ENCODE measurements around the gene CABLES1.
"Not testable (repeated sequence)": the region's sequence is repeated elsewhere in the genome, so short reads cannot be mapped to it uniquely, and the experiment has no call there.

CABLES1 gene

GRCh38 chr18:23263551-23264235, 128.4 kb downstream of the CABLES1 start:
- TF ChIP-seq, protein P1, sequence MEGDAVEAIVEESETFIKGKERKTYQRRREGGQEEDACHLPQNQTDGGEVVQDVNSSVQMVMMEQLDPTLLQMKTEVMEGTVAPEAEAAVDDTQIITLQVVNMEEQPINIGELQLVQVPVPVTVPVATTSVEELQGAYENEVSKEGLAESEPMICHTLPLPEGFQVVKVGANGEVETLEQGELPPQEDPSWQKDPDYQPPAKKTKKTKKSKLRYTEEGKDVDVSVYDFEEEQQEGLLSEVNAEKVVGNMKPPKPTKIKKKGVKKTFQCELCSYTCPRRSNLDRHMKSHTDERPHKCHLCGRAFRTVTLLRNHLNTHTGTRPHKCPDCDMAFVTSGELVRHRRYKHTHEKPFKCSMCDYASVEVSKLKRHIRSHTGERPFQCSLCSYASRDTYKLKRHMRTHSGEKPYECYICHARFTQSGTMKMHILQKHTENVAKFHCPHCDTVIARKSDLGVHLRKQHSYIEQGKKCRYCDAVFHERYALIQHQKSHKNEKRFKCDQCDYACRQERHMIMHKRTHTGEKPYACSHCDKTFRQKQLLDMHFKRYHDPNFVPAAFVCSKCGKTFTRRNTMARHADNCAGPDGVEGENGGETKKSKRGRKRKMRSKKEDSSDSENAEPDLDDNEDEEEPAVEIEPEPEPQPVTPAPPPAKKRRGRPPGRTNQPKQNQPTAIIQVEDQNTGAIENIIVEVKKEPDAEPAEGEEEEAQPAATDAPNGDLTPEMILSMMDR (IDR thresholded peaks at IDR 0.05; ENCODE audit: low read depth, low read length): no peak
- no peak overlapping the region for H3K4me3 ChIP-seq (ENCODE audit: low read depth, low read length)

DNA sequence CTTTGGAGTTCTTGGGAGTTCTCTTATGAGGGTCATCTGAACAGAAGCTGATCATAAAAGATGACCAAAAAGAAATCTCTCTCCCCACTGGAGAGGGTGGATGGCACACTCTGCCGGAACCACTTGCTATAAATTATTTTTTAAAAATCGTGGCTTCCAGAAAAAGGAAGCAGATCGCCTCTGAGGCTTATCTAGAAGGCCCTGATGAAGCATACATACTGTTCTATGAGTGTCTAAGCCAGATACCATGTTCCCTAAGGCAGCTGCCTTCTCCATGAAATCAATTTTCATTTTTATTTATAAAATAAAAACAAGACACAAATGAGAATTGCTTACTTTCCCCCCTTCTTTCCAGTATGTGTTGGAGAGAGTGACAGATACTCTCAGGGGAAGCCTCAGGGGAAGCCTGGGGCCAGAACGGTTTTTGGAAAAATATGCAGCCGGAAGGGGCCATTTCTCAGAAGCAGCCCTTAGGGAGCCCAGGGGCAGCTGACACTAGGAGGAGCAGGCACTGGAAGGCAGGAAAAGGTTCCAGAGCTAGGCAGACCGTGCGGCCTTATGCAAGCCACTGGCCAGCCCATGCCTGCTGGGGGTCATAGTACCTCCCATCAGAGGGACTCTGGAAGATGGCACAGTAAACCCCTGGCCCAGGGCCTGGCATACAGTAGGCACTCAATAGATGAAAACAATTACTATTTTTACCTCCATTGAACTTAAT, 130.6 kb downstream of the CABLES1 start:
- no peak overlapping the region for H3K4me3 ChIP-seq (ENCODE audit: low read depth, low read length)
- TF ChIP-seq, protein P1 (IDR thresholded peaks at IDR 0.05; ENCODE audit: low read depth, low read length): no peak

DNA sequence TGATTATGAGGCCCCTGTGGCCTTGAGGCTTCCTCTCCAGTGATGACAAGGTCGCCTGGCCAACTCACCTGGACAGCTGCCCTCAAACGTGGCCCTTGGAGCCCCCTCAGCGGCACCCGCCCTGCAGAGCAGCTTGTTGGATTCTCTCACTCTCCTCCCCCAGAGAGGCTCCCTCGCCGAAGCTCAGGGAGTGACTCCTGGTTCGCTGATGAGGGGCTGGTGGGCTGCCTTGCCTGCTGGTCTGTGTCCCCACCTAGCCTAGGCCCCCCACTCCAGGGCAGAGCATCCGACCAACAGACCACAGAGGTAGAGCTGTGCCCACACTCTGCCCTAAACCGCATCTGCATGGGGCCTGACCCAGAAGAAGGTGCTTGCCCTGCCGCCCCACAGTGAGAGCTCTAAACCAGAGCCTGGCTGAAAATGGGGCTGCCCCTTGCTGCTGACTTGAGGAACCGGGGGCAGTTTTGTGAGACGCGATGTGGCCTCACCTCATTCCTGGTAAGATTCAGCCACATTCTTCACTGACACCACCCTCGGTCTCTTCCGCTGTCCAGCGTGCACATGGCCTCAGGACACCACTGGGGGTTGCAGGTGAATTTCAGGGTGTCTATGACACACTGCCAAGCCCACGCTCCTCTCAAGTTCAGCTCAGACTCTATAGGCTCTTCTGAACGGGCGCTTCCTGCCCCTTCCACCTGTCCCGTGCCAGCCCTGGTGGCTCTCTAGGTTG, 131.6 kb downstream of the CABLES1 start:
- TF ChIP-seq, protein P1 (IDR thresholded peaks at IDR 0.05; ENCODE audit: low read depth, low read length): no peak
- no peak overlapping the region for H3K4me3 ChIP-seq (ENCODE audit: low read depth, low read length)

DNA sequence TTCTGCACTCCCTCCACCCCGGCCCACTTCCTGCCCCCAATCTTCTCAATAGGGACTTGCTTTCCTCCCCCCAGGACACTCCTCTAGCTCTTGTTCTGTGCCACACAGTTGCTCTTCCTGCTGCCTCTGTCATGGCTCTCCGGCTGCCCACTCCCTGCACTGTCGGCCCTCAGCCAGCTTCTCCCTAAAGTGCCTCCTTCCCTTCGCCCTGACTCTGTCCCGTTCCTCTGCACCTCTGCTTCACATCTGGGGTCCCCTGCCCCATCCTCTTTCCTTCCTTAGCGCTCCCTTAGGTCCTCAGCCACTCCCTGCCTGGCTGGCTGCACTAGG, 132.1 kb downstream of the CABLES1 start:
- no peak overlapping the region for H3K4me3 ChIP-seq (ENCODE audit: low read depth, low read length)
- TF ChIP-seq, protein P1 (IDR thresholded peaks at IDR 0.05; ENCODE audit: low read depth, low read length): no peak

DNA sequence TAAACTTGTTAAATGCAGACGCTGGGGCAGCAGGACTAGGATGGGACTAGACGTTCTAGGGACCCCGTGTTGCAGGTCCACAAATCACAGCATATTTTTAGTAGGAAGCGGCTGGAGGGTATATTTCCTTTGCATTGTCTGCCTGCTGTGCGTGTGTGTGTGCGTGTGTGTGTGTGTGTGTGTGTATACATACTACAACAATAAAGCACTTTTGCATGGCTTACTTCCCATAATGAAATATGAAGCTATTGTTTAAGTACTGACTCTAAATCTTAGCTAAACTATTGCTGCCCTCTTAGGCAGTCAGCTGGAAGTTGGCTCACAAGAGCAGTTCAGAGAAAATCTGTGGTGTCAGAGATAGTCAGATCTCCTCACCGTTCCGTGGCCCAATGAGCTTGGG, 133.4 kb downstream of the CABLES1 start:
- TF ChIP-seq, protein P1 (IDR thresholded peaks at IDR 0.05; ENCODE audit: low read depth, low read length): no peak

DNA sequence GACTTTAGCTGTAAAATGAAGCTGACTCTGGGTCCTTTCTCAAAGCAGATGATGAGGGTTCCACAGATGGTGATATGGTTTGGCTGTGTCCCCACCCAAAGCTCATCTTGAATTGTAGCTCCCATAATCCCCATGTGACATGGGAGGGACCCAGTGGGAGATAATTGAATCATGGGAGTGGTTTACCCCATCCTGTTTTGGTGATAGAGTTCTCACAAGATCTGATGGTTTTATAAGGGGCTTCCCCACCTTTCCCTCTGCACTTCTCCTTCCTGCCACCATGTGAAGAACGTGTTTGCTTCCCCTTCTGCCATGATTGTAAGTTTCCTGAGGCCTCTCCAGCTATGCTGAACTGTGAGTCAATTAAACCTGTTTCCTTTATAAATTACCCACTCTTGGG, 133.8 kb downstream of the CABLES1 start:
- not testable (repeated sequence) for H3K4me3 ChIP-seq (ENCODE audit: low read depth, low read length)

More for the DNA sequence above, 133.4 kb downstream of the CABLES1 start:
- no peak overlapping the region for H3K4me3 ChIP-seq (ENCODE audit: low read depth, low read length)

DNA sequence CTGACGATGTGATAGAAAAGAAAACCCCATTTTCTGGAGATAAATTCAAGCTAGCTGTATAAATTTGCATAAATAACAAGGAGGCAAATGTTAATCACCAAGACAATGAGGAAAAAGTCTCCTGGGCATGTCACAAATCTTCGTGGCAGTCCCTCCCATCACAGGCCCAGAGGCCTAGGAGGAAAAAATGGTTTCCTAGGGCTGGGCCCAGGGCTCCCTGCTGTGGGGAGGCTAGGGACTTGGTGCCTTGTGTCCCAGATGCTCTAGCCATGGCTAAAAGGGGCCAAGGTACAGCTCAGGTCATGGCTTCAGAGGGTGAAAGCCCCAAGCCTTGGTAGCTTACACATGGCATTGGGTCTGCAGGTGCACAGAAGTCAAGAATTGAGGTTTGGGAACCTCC, 134.6 kb downstream of the CABLES1 start:
- TF ChIP-seq, protein P1 (IDR thresholded peaks at IDR 0.05; ENCODE audit: low read depth, low read length): no peak
- H3K4me3 ChIP-seq (ENCODE audit: low read depth, low read length): no peak overlapping the region

Data from WI38 (cell line).